KMS-11 (cell line): Measurements from ENCODE around the gene NTRK2.
A peak's percentile ranks its signal among the peaks of the same experiment; 100 is the strongest.

Experiments used
- H2AFZ ChIP-seq: fragments of 200-600 bp; sonication (generic); 2 replicates; pipeline ENCODE4 v1.6.1; 2016; ENCODE audit warnings: antibody characterized with exemption, mixed run types, low read depth
- H3K27ac ChIP-seq: fragments of 200-600 bp; sonication (generic); 2 replicates; pipeline ENCODE4 v1.6.1; 2016; ENCODE audit warnings: mild to moderate bottlenecking, mixed run types
- H3K27me3 ChIP-seq: fragments of 200-600 bp; sonication (generic); 2 replicates; pipeline ENCODE4 v1.6.1; 2017; ENCODE audit warnings: mild to moderate bottlenecking, low read depth, mixed run types, moderate library complexity; ENCODE audit not compliant: insufficient read depth
- H3K36me3 ChIP-seq: fragments of 200-600 bp; sonication (generic); 2 replicates; pipeline ENCODE4 v1.6.1; 2017; ENCODE audit warnings: mild to moderate bottlenecking, mixed run types; ENCODE audit not compliant: insufficient read depth
- H3K4me1 ChIP-seq: fragments of 200-600 bp; sonication (generic); 2 replicates; pipeline ENCODE4 v1.6.1; 2016; ENCODE audit warnings: mild to moderate bottlenecking, low read depth, mixed run types; ENCODE audit not compliant: poor library complexity, severe bottlenecking
- H3K4me2 ChIP-seq: fragments of 200-600 bp; sonication (generic); 2 replicates; pipeline ENCODE4 v1.7.0; 2016; ENCODE audit warnings: mild to moderate bottlenecking, mixed run types
- H3K4me3 ChIP-seq: fragments of 200-600 bp; sonication (generic); IDR thresholded peaks from 2 replicates; pipeline ENCODE4 v1.6.1; 2017; ENCODE audit warnings: low read depth, low read length, mixed read lengths; ENCODE audit not compliant: insufficient read depth
- H3K79me2 ChIP-seq: fragments of 200-600 bp; sonication (generic); 2 replicates; pipeline ENCODE4 v1.6.1; 2016; ENCODE audit warnings: low read depth, mixed run types; ENCODE audit not compliant: insufficient read depth
- H3K9ac ChIP-seq: fragments of 200-600 bp; sonication (generic); 2 replicates; pipeline ENCODE4 v1.6.1; 2016; ENCODE audit warnings: mild to moderate bottlenecking, mixed run types
- H4K20me1 ChIP-seq: fragments of 200-600 bp; sonication (generic); 2 replicates; pipeline ENCODE4 v1.6.1; 2016; ENCODE audit warnings: mild to moderate bottlenecking, mixed run types; ENCODE audit not compliant: insufficient read depth
- TF ChIP-seq, protein P1 (sequence below): fragments of 200-600 bp; sonication (generic); conservative IDR thresholded peaks from 2 replicates; pipeline ENCODE4 v1.6.1; 2017; ENCODE audit warnings: low read depth, mild to moderate bottlenecking, antibody characterized with exemption, low read length, moderate library complexity, mixed read lengths

Gene NTRK2

DNA sequence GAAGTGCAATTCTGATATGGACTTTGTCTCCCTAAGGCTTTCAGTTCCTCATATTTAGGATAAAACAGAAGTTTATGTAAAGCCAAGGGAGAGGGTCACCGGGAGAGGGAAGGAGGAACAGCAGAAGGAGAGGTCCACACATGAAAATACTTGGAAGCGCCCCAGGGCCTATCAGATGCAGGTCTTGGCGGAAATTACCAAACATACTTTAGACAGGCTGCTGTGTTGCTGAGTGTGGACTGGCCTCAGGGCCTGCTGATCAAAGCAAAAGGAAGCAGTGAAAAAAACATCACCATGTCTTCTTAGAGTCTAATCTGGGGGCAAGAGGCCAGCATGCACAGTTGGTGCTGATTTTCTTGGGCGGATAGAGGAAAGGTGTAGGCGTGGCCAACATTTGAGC lies 14.1 kb upstream of the NTRK2 start:
- Histone ChIP-seq H3K79me2 (no peaks in the 10 kb centered on the region), H3K4me1 (no peaks in the 10 kb centered on the region), H3K27me3 (no peaks in the 10 kb centered on the region), H3K9ac (no peak overlapping the region), H3K4me2 (no peak overlapping the region), H3K27ac (no peak overlapping the region), H4K20me1 (no peaks in the 10 kb centered on the region), H2AFZ (no peak overlapping the region), H3K36me3 (no peaks in the 10 kb centered on the region), H3K4me3 (no peak overlapping the region)
- TF ChIP-seq, protein P1, sequence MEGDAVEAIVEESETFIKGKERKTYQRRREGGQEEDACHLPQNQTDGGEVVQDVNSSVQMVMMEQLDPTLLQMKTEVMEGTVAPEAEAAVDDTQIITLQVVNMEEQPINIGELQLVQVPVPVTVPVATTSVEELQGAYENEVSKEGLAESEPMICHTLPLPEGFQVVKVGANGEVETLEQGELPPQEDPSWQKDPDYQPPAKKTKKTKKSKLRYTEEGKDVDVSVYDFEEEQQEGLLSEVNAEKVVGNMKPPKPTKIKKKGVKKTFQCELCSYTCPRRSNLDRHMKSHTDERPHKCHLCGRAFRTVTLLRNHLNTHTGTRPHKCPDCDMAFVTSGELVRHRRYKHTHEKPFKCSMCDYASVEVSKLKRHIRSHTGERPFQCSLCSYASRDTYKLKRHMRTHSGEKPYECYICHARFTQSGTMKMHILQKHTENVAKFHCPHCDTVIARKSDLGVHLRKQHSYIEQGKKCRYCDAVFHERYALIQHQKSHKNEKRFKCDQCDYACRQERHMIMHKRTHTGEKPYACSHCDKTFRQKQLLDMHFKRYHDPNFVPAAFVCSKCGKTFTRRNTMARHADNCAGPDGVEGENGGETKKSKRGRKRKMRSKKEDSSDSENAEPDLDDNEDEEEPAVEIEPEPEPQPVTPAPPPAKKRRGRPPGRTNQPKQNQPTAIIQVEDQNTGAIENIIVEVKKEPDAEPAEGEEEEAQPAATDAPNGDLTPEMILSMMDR: no peak

DNA sequence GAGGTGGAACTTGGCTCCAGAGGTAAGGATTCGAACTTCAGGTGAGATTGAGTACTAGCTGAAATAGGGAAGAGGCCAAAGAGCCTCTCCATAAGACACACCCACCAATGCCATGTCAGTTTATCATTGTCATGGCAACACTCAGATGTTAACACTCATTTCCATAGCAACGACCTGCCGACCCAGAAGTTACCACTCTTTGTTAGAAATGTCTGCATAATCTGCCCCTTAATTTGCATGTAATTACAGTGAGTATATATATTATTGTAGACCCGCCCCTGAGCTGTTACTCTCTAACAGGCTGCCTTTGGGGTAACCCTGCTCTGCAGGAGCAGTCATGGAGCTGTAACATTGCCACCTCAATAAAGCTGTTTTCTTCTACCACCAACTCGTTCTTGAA lies 10.2 kb upstream of the NTRK2 start:
- Histone ChIP-seq H3K27me3 (no peaks in the 10 kb centered on the region), H2AFZ (no peak overlapping the region), H3K79me2 (no peaks in the 10 kb centered on the region), H3K9ac (no peak overlapping the region), H3K36me3 (no peaks in the 10 kb centered on the region), H3K4me3 (no peak overlapping the region), H4K20me1 (no peaks in the 10 kb centered on the region), H3K27ac (no peak overlapping the region), H3K4me1 (no peaks in the 10 kb centered on the region), H3K4me2 (no peak overlapping the region)
- TF ChIP-seq, protein P1: no peak

DNA sequence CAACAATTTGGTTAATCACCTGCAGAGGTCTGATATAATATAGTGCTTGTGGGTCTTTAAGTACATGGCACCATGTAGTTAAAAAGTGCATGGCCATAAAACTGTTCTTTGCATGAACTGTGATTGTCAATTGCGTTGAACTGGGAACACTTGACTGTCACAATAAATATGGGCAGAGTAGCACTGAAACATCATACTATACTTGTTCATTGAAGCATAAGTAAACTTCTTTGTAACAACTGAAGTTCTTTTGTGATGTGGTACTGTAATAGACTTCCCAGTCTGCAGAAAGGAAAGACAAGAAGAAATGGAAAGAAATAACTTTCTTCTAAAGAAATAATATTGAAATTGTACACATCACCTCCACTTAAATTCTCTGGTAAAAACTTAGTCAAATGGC lies 9.8 kb upstream of the NTRK2 start:
- Histone ChIP-seq H2AFZ (no peak overlapping the region), H3K9ac (no peak overlapping the region)
- TF ChIP-seq, protein P1: no peak

DNA sequence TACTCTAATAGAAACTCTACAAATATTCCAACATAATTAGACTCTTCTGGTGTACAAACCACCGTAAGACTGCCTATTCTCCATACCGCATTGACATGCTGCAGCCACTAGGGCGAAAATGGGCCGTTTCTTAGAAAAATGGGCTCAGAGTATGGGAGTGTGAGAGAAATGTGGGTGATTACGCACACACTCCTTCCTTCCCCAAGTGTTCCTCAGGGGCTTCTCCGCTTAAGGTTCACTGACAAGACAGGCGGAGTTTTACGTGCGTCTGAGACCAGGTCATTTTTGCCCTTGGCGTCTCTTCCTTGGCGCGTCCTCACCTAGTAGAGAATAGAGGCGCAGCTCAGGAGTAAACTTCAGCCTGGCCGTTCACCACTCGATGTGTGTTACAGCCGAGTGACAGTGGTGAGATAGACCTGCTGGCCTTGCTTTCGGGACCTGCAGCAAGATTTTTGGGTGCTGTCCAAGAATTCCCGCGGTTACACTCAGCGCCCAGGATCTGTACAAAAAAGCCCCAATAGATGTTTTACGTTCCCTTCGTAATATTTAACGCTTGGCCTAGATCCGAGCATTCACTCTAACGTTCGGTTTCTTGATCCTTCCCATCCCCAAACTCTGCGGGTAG lies 1.8 kb upstream of the NTRK2 start:
- TF ChIP-seq, protein P1: peak; percentile 25; the same call in 1 of the 2 replicates
- no peaks in the 10 kb centered on the region for H3K79me2 ChIP-seq
- peak overlapping the region; percentile 88 for H2AFZ ChIP-seq
- no peaks in the 10 kb centered on the region for H3K27me3 ChIP-seq
- H3K9ac ChIP-seq: peak overlapping the region; percentile 24; the same call in 1 of the 2 replicates
- H3K4me1 ChIP-seq: peaks cover 6% of the 10 kb centered on the region
- no peaks in the 10 kb centered on the region for H3K36me3 ChIP-seq
- no peak overlapping the region for H3K4me3 ChIP-seq
- no peaks in the 10 kb centered on the region for H4K20me1 ChIP-seq
- H3K4me2 ChIP-seq: peak overlapping the region; percentile 99
- peak overlapping the region; percentile 28; the same call in 1 of the 2 replicates for H3K27ac ChIP-seq

More for the DNA sequence above, 9.8 kb upstream of the NTRK2 start:
- H3K79me2 ChIP-seq: no peaks in the 10 kb centered on the region
- H3K27ac ChIP-seq: no peak overlapping the region
- no peaks in the 10 kb centered on the region for H3K4me1 ChIP-seq
- H3K36me3 ChIP-seq: no peaks in the 10 kb centered on the region
- H3K4me3 ChIP-seq: no peak overlapping the region
- H3K4me2 ChIP-seq: no peak overlapping the region
- no peaks in the 10 kb centered on the region for H3K27me3 ChIP-seq
- no peaks in the 10 kb centered on the region for H4K20me1 ChIP-seq
